HG02571 (cell line): ENCODE results near the gene TNIK.
"Not testable (repeated sequence)": the region's sequence is repeated elsewhere in the genome, so short reads cannot be mapped to it uniquely, and the experiment has no call there.

Experiments
- ATAC-seq: cut with Tn5 transposase; IDR thresholded peaks from one replicate; pipeline ENCODE4 v1.9.1; 2021; ENCODE audit warnings: mild to moderate bottlenecking, moderate library complexity; ENCODE audit not compliant: unreplicated experiment

TNIK gene

DNA sequence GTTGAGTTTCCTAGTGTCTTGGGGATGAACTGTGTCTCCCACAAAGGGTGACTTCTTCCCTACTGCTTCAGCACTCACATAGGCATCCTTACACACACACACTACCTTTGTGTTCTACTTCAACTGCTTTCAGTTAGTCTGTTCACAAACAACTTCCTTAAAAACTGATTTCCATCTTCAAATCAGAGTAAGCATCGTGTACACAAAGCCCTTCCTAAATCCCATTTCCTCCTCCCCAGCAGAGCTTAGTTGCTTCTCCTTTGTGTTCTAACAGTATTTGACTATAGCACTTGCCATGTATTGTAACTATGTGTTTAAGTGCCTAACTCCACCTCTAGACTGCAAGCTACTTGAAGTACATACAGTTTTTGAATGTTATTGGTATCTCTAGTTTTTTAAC lies 71.7 kb downstream of the TNIK start:
- no peak for ATAC-seq

DNA sequence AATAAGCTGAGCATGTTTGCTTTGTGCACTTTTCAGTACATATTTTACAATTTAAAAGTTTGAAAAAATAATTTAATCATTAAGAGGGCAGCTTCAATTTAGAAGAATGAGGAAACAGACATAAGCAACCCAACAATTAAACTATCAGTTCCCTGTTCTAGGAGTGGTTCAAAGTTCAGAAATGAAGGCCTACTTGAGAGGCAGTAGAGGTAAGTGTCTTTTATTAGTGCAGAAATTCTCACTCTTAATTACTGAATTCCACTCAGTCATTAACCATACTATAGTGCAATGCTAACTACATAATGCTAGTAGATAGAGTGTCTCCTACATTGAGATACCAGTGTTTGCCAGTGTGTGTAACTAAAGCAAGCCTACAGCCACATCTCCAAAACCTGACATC lies 73.1 kb downstream of the TNIK start:
- ATAC-seq: no peak

DNA sequence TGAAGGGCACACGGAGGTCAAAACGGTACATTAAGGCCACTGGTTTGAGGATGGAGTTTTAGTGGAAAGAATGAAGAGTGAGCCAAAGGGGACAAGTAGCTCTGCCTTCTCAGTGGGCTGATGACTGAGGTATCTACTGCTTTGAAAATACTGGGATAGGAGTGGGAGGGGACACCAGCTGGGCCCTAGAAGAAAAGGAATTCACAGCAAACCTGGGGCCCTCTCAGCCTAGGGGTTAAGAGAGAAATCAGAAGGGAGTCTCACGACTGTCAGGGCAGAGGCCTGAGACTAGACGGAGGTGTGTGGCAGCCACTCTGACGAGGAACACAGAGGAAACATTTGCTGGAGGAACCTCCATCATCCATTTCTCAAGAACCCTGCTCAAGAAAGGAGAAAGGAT lies 75.1 kb downstream of the TNIK start:
- no peak for ATAC-seq

DNA sequence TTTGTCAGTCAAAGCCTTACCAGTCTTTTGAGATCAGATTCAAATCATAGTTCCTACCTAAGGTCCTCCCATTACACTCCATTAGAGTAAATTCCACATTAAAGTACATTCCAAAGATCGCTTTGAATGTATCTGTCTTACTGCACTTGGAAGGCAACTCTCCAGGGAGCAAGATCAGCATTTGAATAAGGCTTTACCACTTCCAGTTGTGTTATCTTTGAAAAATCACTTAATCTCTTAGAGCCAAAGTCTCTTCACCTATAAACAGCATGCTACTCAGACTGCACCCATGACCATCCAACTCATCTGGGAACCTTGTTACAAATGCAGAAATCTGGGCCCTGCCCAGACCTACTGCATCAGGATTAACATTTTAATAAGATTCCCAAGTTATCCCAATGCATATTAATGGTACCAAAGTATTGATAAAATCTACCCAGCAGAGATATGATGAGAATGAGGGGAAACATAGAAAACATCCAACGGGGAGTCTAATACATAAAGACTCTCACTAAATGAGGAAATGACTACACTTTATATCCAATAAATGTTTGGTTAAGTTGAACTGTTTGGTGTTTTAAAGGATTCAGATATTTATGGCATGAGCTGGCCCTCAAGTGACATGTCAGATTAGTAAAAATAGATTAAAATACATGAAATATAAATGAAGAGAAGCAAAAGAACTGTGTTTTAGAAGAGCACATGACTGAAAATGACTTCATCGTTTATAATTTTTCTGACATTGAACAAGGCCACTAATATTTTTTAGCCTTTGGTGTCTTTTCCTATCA lies 75.9 kb downstream of the TNIK start:
- no peak for ATAC-seq

DNA sequence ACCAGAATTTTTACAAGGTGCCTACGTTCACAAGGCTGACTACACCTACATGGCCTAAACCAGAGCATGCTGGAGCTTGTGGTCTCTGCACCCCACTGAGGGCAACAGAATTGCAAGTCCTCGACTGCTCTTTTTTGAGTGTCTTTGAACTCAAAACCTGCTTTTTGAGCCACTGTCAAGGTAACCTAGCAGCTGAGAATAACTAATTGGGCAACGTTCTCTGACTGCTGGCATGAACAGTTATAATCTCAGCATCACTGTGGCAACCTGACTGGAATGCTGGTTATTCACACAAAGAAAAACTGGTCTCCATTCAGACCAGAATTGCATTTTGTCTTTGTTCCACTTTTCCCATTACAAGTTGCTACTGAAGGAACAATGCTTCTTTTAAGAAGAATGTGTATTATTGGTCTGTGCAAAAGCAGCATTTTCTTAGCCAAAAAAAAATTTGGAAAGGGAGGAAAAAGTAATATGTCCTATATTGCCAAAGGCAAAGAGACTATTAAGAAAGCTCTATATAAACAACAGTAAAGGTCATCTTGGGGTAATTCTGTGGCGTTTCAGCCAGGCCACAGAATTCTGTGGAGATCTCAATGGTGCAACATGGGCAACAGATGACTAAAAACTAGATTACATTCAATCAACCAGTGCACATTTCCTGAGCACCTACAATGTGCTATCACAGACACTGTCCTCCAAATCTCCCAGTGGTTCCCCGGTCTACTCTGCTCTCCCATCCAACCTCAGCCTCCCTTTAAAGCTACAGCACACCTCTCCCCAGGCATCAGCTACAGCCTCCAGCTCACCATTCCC lies 76.8 kb downstream of the TNIK start:
- ATAC-seq: no peak

DNA sequence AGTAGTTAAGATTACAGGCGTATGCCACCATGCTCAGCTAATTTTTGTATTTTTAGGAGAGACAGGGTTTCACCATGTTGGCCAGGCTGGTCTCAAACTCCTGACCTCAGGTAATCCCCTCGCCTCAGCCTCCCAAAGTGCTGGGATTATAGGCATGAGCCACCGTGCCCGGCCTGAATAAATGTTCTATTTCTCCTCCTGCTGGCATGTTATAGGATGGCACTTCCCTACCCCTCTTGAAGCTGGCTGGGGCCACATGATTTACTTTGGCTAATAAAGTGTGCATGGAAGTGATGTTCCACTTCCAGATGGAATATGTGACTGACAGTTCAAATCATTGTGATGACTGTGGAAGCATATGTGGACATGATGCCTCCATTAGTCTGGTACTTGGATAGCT lies 77.9 kb downstream of the TNIK start:
- ATAC-seq: not testable (repeated sequence)

DNA sequence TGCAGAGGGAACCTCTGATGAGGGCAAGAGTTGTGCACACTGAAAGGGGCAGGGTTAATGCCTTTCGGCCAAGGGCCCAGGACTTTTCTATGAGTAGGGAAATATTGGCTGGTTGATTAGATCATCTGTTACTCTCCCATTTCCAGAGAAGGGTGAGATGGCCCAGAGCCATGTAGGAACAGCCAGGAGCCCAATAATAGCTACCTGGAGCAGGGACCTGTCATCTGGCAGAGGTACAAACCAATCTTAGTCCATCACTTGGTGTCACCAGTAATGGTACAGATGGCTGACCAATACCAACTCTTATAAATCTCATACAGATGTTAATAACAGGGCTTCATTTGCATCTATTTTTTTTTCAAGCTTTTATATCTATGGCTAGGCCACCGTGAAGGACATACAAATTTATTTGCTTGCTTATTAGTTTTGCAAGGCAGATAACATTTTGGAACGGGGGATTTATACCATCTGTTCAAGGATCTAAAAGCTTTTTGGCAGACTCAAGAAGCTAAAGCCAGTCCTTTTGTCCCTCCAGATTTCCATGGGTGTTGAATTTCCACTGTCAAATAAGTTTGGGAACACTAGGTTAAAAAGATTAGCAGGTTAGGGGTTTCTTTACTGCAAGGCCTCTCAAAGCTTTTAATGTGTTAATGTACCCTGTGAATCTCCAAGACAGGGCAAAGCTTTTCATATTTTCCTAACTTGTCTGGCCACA lies 79.3 kb downstream of the TNIK start:
- no peak for ATAC-seq

DNA sequence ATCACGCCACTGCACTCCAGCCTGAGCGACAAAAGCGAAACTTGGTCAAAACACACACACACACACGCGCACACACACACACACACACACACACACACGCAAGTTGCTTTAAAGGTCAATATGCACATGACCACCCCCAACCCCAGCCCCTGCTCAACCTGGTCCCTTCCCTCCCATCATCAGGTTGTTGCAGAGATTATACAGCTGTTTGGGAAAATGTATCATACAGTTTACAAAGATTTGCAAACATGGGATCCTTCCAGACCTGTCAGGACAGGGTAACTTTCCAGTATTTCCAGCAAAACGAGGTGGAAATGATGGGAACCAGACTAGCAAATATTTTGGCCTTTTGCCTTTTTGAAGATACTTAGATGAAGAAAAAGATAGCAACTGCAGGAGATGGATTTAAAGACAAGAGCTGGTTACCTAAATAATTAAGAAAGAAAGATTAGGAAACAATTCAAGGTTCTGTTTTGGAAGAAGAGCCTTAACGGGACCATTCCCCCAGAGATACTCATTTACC lies 80.2 kb downstream of the TNIK start:
- ATAC-seq: no peak

DNA sequence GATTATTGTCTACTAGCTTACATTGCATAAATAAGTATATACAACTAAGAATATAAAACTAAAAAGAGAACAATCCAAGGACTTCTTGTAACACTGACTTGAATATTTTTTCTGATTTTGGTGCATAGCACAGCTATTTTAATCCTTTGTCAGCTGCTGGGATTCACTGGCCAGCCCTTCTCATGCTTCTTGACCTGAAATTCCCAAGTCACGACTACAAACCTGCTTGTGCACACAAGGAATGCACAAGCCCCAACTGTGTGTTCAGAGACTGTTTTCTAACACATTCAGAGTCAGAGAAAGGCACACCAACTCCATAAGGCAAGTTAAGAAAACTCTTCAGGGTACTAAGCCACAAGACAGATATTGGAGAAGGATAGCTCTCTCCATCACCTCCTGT lies 80.9 kb downstream of the TNIK start:
- no peak for ATAC-seq

DNA sequence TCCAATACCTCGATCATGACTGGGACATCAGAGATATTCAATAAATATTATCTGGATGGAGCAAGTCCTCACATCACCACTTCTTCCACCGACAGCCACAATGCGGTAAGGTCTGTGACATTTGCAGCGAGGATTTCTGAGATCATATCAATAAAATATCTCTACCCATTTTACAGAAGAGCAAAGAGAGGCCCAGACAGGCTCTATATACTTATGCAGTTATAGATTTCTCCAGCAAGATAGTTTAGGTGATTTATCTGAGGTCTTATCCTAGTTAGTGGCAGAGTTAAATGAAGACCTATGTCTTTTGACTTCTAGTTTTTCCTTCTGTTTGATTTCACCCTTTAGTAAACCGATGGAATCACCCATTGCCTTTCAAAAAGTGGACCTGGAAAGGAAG lies 81.6 kb downstream of the TNIK start:
- no peak for ATAC-seq

DNA sequence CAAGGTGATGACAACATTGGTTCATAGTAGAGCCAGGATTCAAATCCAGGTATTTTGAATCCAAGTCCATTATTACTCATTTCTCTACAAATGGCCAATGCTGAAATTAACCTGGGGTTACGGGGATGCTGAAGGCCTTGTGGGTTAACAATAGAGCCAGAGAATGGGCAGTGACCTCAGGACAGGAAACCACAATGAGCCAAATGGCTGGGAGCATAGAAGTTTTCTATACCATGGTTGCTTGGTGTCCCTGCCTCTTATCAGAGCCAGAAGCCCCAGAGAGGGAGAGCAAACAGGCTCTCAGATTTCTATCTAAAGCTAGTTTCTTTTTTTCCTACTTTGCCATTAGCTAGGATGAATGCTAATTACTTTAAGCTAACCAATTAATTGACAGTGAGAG lies 82.3 kb downstream of the TNIK start:
- no peak for ATAC-seq

DNA sequence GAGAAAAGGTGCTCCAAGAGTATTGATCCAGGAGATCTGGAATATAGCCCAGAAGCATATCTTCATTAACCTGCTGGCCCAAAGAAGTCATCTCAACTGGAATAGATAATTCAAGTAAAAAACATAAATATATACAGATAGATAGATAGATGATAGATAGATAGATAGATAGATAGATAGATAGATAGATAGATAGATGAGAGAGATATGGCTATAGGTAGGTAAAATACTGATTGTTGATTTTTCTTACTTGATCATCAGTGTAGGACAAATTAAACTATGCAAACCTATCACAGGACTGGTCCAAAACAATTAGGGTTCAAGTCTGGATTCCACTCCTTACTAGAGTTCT lies 83.6 kb downstream of the TNIK start:
- no peak for ATAC-seq

DNA sequence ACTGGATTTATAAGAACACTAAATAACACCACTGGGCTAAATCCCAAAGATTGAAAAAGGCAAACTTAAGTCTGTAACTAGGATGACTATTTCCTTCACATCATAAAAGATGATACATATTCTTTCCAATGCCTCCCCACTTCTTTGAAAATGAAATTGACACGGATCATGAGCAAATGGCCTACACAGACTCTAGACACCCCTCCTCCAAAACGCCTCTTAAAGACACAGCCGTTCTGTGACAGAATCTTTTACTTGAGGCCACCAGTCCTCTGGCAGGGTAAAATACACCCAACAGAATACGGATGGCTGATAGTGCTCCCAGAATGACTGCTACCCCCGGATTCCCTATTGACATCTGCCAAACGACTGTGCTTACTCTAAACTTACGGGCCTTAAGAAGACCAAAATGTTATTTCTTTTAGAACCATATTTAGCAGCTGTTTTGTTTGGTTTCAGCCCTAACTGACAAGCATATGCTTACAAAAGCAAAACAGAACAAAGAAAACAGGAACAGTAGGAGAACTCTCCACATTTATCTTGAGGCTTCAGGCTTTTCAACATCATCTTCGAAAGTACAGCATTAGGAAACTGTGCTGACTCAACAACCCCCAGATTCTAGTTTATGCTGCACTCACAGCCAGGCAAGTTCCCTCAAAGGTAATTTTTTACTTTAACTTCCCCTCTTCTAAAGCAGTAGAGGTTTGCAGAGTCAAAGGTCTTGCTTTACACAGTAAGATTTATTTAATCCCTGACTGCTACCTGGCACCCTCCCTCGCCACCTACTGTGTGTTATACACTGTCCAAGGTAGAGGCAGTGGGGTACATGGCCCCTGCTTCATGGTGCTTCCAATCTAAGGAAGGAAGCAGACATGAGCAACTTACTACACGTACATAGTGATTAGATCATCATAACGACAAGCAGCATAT lies 84.3 kb downstream of the TNIK start:
- no peak for ATAC-seq

DNA sequence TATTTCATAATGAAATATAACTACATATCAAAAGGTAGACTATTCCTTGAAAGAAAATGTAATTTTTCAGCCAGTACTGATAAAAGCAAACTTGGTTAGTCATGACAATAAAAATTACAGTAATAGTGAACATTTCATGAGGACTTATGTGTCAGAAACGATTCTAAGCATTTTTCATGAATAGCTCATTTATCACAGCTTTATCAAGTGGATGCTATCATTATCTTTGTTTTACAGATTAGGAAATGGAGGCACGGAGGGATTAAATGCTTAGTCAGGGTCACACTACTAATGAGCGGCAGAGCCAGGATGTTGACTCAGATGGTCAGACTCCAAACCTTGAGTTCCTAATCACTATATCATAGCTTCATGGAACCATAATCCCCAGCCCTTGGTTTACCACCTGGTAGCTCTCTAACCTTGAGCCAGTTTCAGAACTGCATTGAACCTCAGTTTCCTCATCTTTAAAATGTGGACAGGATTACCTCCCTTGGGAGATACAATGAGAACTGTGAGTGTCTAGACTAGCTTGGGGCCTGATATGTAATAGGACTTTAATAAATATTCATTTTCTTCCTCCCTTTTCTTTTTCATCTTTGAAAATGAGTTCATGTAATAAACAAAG lies 85.4 kb downstream of the TNIK start:
- no peak for ATAC-seq

DNA sequence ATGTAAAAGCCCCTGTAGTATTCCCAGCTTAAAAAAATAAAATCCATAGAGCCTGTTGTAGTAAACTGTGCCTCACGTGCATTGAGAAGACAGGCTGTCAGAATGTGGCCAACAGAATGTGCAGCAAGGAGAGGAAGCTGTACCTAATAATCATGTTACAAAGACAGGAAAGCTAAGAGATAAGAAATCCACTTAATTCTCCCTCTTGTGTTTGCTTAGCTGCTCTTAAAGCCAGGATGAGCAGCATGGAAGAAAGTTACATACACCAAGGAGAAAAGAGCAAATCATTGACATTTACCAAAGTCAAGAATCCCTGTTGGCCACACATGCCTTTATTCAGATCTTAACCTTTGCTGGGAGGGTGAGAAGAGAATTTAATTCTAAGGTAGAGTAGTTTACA lies 85.9 kb downstream of the TNIK start:
- no peak for ATAC-seq

DNA sequence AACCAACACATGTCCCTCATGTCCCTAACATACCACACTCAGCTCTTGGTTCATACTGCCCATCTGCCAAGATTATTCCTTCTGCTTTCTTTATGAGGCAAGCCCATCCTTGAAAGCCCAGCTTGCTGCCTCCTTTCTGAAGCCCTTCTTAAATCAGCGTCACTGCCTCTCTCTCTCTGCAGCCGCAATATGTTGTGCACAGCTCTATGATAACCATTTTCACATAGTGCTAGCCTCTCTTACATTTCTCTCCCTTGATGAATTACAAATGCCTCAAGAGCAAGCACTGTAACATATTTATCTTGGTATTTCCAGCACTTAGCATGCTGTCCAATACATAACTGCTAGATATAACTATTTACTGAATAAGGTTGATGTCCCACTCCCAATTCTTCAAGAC lies 86.5 kb downstream of the TNIK start:
- ATAC-seq: no peak

DNA sequence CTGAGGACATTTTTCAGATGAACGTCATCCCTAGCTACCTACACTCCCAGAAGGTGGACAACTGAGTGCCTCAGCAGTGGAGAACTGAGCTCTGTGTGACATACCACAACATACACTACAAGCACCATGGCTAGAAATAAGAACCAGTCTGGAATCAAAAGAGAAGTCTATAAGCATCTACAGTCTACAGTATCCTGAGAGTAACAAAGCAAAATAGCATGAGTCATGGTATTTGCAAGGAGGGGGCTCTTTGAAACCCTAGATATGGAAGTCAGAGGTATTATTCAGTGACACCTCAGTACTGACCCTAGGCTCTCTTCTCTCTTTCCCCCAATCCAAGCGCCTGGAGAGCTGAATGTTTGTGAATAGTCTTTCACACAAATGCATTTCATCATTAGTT lies 87.5 kb downstream of the TNIK start:
- no peak for ATAC-seq

DNA sequence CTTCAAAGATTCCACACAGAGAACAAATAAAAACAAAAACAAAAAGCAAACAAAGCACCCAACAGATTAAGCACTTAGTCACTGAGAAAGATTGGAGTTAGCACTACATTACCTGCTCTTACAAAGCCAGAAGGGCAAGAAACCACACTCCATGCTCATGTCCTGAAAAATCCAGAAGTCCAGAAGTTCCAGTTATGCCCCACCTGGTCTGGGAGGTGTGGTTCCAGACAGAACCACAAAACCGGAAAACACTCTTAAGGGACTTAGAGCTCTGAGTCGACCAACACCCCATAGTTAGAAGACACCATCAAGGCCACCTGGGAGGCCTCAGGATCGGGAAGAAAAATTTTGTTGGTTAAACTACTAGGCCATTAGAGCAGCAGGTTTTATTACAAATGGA lies 88.9 kb downstream of the TNIK start:
- no peak for ATAC-seq

DNA sequence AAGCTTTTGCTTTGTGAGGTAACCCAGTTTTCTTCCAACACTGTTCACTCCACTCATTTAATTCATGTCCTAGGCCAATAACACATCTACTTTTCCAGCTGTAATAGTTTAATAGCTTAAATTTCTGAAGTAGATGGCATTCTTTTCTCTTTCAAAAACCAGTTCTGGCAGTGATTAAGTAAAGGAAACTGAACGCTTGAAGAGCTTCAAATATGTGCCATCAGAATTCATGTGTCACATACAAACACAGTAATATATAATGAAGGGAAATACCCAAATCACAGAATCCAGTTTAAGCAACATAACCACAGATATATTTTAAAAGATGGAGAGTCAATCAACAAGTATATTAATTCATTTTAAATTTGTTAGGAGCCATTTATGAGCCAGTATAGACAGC lies 91.0 kb downstream of the TNIK start:
- ATAC-seq: no peak

DNA sequence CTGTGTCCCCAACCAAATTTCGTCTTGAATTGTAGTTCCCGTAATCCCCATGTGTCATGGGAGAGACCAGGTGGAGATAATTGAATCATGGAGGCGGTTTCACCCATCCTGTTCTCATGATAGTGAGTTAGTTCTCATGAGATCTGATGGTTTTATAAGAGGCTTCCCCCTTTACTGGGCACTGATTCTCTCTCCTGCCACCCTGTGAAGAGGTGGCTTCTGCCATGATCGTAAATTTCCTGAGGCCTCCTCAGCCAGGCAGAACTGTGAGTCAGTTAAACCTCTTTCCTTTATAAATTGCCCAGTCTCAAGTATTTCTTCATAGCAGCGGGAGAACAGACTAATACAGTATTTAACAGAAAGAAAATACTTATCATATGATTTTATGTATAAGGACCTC lies 93.5 kb downstream of the TNIK start:
- not testable (repeated sequence) for ATAC-seq
